BJ (cell line): ENCODE measurements around the gene OGDH. TPM values are rescaled to one million over a fixed set of nuclear protein-coding genes. Genes with fewer than 3 reads are reported as not detected.

Source experiments
- CTCF ChIA-PET: fragments of 350-600 bp; formaldehyde crosslinking; extraction: SDS; loops from one replicate; lab custom pipeline; 2021; ENCODE audit warnings: antibody characterized with exemption, inconsistent platforms; lab: Yijun Ruan, JAX
- POLR2A ChIA-PET: fragments of 300-600 bp; sonication (Branson Sonifier 250); formaldehyde crosslinking; extraction: SDS; loops from one replicate; lab custom pipeline; 2021; ENCODE audit warnings: antibody characterized with exemption; lab: Charles Lee
- DNase-seq: peaks from one replicate; pipeline ENCODE4 v3.0.0-alpha.2; 2011; ENCODE audit warnings: low read depth
- H3K27me3 ChIP-seq: 2 replicates; pipeline ENCODE4 v1.6.0; 2011; ENCODE audit warnings: low read length; ENCODE audit not compliant: control insufficient read depth, insufficient read depth
- H3K36me3 ChIP-seq: 2 replicates; pipeline ENCODE4 v1.5.1; 2011; ENCODE audit warnings: low read length; ENCODE audit not compliant: control insufficient read depth, insufficient read depth
- H3K4me3 ChIP-seq: 2 replicates; pipeline ENCODE4 v1.5.1; 2011; ENCODE audit warnings: low read depth, mild to moderate bottlenecking, control low read depth, low read length
- CTCF ChIP-seq: IDR thresholded peaks from 2 replicates; pipeline ENCODE4 v1.5.1; 2011; ENCODE audit warnings: low read depth, mild to moderate bottlenecking, control low read depth, inconsistent platforms, low read length, moderate library complexity; ENCODE audit not compliant: insufficient read depth
- polyA plus RNA-seq: library from polyadenylated mRNA; depleted of rRNA; stranded (reverse); fragments of >200 nt; gene quantifications from 2 replicates; pipeline ENCODE4 v1.2.3, GENCODE V29; 2011

Gene OGDH
- polyA plus RNA-seq, 1 experiment, result 51.3 TPM

DNA sequence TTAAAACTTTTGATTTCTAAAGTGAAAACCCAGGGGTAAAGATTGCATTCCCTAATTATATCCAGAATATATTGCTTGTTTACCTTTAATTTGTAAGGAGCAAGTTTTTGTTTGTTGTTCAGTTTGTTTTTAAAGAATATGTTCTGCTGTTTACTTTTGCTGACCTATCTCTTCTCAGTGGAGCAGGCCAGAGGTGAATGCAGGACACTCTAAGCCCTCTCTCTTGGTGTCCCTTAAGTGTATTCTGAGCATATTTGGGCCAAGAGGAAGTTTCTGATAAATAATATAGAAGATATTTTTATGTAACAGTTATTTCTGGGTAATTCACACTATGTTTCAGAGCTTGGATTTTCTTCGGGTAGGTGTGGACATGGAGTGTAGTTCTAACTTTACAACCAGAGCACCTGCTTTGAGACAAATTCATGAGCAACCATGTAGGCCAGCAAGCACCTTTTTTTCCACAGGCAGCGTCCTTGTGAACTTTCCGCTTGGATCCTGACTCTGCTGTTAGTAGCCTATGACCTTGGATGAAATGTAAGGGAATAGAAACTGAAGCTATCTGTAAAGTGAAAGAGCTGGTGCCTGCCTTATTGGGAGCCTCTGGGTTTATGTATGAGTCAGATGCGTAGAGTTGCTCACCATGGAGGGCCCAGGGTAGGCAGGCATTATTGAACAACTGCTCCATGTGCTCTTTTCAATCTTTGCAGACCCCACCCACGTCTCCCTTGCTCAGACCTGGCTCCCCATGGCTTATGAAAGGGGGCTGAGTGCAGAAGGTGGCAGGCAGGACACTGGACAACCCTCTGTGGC is 16.1 kb downstream of the OGDH start:
- TF ChIP-seq CTCF, result no peak
- ChIA-PET POLR2A (no interaction called here), CTCF (interaction anchor here (1.8 kb wide), 1 partner anchor 12 kb away, joined by 5 read pairs; no protein-coding TSS in a partner anchor)
- no peak for DNase-seq
- H3K4me3 ChIP-seq, result no peak overlapping the region
- H3K36me3 ChIP-seq, result peaks cover 10% of the 10 kb centered on the region
- H3K27me3 ChIP-seq, result no peaks in the 10 kb centered on the region

- H3K36me3 ChIP-seq, result peaks cover 13% of the 10 kb centered on the region
- no peak for TF ChIP-seq CTCF
- H3K27me3 ChIP-seq, result no peaks in the 10 kb centered on the region
- no peak overlapping the region for H3K4me3 ChIP-seq
- DNase-seq, result no peak
- POLR2A ChIA-PET, result no interaction called here
- CTCF ChIA-PET, result interaction anchor here (1.0 kb wide), 1 partner anchor 11 kb away, joined by 5 read pairs; no protein-coding TSS in a partner anchor
These were observed 17.9 kb downstream of the OGDH start for GRCh38 chr7:44624318-44624717.

DNA sequence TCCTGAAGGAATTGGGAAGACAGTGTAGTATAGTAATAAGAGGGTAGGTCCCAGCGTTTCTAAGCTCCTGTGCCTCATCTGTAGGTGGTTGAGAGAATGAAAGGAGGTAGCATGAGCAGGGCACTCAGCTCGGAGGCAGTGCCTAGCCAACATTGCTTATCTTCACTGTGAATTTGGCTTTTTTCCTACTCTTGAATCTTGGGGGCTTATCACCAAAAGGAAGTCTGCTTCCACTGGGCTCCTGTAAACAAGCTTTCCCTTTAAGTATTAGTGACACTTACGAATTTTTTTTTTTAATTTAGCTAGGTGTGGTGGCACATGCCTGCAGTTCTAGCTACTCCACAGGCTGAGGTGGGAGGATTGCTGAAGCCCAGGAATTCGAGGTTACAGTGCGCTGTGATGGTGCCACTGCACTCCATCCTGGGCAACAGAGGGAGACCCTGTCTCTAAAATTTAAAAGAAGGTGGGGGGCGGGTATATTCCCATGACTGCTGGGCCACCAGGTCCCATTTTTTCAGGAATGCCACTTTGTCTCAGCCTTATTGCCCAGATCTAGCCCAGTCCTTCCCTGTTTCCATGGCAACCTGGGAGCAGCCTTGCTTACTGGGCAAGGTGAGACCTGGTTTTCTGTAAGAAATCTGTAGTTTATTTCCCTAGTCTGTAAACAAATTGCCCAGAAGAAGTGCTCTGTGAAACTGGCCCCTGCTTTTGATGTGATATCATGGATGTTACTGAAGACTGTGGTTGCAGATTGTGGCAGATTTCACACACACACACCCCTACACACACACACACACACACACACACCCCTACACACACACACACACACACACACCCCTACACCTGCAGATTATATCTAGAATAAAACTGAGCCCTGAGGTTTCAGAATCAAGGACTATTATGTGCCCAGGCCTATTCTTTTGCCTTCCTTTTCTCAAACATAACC is 19.4 kb downstream of the OGDH start:
- TF ChIP-seq CTCF, result no peak
- POLR2A ChIA-PET, result no interaction called here
- CTCF ChIA-PET, result interaction anchor here (0.7 kb wide), 1 partner anchor 137 kb away, joined by 3 read pairs; no protein-coding TSS in a partner anchor
- peaks cover 15% of the 10 kb centered on the region for H3K36me3 ChIP-seq
- no peaks in the 10 kb centered on the region for H3K27me3 ChIP-seq
- no peak for DNase-seq
- no peak overlapping the region for H3K4me3 ChIP-seq

GRCh38 chr7:44626620-44627019 is 20.2 kb downstream of the OGDH start:
- ChIA-PET POLR2A (no interaction called here), CTCF (interaction anchor here (0.7 kb wide), 1 partner anchor 138 kb away, joined by 3 read pairs; no protein-coding TSS in a partner anchor)
- Histone ChIP-seq H3K36me3 (peaks cover 15% of the 10 kb centered on the region), H3K4me3 (no peak overlapping the region), H3K27me3 (no peaks in the 10 kb centered on the region)
- DNase-seq, result no peak
- TF ChIP-seq CTCF, result no peak
